SK-N-MC (cell line): Measurements from ENCODE around the gene CYP1A2.

Experiments
- EZH2 ChIP-seq: fragments of 200-600 bp; sonication (generic); IDR thresholded peaks from one replicate; pipeline ENCODE4 v1.6.1; 2017; ENCODE audit warnings: antibody characterized with exemption
- FOXP2 ChIP-seq: optimal IDR thresholded peaks from 2 replicates; pipeline ENCODE3; 2011; ENCODE audit warnings: mild to moderate bottlenecking, moderate library complexity; ENCODE audit not compliant: insufficient read depth; ENCODE audit errors: extremely low read length, control extremely low read depth
- POLR2AphosphoS5 ChIP-seq: IDR thresholded peaks from 2 replicates; pipeline ENCODE4 v1.6.1; 2012; ENCODE audit warnings: mild to moderate bottlenecking, low read depth, low read length, borderline replicate concordance

DNA sequence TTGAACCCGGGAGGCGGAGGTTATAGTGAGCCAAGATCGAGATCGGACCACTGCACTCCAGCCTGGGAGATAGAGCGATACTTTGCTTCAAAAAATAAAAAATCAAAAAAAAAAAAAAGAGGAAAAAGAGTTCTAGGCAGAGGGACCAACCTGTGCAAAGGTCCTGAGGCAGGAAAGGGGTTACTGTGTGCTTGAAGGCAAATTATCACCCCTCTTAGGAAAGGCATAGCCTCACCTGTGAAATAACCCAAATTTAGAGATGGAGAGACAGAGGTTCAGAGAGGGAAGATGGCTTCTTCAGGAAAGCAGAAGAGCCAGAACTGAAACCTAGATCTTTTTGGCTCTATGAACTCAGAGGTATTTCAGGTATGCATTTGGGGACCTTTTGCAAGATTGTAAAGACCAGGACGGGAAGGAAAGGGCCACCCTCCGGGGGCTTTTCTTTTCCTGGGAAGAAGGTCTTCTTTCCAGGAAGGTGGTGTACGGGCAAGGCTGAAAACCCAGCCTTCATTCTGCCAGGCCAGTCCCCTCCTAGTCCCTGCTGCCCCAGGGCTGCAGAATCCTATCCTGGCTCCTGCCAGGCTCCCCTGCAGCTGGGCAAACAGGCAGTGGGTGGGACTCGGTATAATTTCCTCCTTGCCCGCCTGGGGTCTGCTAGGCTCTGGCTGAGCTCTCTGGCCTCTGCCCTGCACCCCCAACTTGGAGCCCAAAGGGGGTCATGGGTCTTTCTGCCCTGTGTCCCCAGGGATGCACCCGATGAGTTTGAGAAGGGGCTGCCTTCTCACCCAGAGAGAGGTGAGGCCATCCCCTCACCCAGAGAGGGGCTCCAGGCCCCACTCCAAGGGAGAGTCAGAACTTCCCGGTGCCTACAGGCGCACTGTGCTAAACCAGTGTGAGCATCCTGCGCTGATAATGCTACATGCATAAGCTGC is 18.8 kb downstream of the CYP1A2 start:
- no peak for TF ChIP-seq EZH2
- TF ChIP-seq POLR2AphosphoS5: no peak
- no peak for TF ChIP-seq FOXP2
